Body of pancreas (tissue), 4 donors: ENCODE data around the gene SOX12.

ENCODE experiments used
- POLR2A ChIP-seq, 3 donors: fragments of 450-650 bp; IDR thresholded peaks; one replicate each; pipeline ENCODE4 v1.6.1; 2016; ENCODE audit warnings: antibody characterized with exemption in 3 of 3, mild to moderate bottlenecking in 2 of 3
- TF ChIP-seq, protein P1 (sequence below), 7 experiments: fragments of 450-650 bp in 4 of 7; fragments of 200-600 bp in 3 of 7; sonication (generic) in 3 of 7; IDR thresholded peaks; one replicate each; pipeline ENCODE4 v1.5.1; 2016 to 2019; ENCODE audit warnings: antibody characterized with exemption in 7 of 7

- TF ChIP-seq, protein P1, sequence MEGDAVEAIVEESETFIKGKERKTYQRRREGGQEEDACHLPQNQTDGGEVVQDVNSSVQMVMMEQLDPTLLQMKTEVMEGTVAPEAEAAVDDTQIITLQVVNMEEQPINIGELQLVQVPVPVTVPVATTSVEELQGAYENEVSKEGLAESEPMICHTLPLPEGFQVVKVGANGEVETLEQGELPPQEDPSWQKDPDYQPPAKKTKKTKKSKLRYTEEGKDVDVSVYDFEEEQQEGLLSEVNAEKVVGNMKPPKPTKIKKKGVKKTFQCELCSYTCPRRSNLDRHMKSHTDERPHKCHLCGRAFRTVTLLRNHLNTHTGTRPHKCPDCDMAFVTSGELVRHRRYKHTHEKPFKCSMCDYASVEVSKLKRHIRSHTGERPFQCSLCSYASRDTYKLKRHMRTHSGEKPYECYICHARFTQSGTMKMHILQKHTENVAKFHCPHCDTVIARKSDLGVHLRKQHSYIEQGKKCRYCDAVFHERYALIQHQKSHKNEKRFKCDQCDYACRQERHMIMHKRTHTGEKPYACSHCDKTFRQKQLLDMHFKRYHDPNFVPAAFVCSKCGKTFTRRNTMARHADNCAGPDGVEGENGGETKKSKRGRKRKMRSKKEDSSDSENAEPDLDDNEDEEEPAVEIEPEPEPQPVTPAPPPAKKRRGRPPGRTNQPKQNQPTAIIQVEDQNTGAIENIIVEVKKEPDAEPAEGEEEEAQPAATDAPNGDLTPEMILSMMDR (IDR thresholded peaks at IDR 0.05) = no peak
- no peak for TF ChIP-seq POLR2A (IDR thresholded peaks at IDR 0.05)
Measured at GRCh38 chr20:370977-371754, 45.8 kb downstream of the SOX12 start.
